DMS53 treated with DMSO at 0.1 percent for 48 hours (cell line): ENCODE results near the gene GTF2IRD2.
"Not testable (repeated sequence)": the region's sequence is repeated elsewhere in the genome, so short reads cannot be mapped to it uniquely, and the experiment has no call there.

Experiments
- DNase-seq: peaks from one replicate; lab custom pipeline; 2025; ENCODE audit not compliant: unreplicated experiment; lab: John Stamatoyannopoulos, UW

Gene GTF2IRD2

DNA sequence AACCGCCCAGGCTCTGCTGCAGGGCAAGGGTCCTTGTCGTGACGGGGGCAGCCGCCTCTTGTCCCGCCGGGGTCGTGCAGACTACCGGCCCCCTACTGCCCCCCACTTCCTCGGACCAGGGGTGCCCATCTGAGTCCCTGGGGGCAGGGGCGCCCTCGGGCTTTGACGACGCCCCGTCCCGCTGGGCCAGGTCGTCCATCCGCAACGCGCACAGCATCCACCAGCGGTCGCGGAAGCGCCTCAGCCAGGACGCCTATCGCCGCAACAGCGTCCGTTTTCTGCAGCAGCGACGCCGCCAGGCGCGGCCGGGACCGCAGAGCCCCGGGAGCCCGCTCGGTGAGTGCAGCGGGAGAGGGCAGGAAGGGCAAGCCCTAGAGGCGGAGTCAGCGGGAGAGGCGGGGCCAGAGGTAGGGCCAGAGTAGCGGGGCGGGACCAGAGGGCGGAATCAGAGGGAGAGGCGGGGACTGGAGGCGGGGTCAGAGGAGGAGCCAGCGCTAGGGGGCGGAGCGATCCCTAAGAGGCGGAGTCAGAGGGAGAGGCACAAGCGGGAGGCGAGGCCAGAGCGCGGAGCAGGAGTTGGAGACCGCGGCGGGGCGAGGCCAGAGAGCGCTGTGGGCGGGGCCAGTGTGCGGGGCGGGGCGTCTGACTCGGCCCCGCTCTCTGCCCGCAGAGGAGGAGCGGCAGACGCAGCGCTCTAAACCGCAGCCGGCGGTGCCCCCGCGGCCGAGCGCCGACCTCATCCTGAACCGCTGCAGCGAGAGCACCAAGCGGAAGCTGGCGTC lies 62.8 kb downstream of the GTF2IRD2 start:
- DNase-seq = peak; percentile 61

GRCh38 chr7:74783595-74783994 lies 67.8 kb downstream of the GTF2IRD2 start:
- DNase-seq = not testable (repeated sequence)

GRCh38 chr7:74781746-74782145 lies 69.7 kb downstream of the GTF2IRD2 start:
- DNase-seq = not testable (repeated sequence)

DNA sequence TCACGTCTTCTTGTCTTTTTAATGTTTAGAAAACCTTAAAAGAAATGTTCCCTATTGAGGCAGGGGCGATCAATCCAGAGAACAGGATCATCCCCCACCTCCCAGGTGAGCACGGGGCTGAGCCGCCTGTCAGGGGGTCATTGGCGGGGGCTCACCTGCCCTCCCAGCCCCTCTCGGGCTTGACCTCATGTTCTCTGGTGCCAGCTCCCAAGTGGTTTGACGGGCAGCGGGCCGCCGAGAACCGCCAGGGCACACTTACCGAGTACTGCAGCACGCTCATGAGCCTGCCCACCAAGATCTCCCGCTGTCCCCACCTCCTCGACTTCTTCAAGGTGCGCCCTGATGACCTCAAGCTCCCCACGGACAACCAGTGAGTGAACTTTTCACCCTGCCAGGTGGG lies 72.4 kb downstream of the GTF2IRD2 start:
- DNase-seq = not testable (repeated sequence)

- DNase-seq = not testable (repeated sequence)
Observed at GRCh38 chr7:74775111-74775510, 76.3 kb downstream of the GTF2IRD2 start.

GRCh38 chr7:74773760-74774750 lies 77.3 kb downstream of the GTF2IRD2 start, which contains the start of gene NCF1:
TSS of gene NCF1 (plus strand) at chr7:74774011. CDS start at chr7:74774032, 21 bp downstream.
- not testable (repeated sequence) for DNase-seq

- not testable (repeated sequence) for DNase-seq
Observed at GRCh38 chr7:74772093-74772492, 79.3 kb downstream of the GTF2IRD2 start.

DNA sequence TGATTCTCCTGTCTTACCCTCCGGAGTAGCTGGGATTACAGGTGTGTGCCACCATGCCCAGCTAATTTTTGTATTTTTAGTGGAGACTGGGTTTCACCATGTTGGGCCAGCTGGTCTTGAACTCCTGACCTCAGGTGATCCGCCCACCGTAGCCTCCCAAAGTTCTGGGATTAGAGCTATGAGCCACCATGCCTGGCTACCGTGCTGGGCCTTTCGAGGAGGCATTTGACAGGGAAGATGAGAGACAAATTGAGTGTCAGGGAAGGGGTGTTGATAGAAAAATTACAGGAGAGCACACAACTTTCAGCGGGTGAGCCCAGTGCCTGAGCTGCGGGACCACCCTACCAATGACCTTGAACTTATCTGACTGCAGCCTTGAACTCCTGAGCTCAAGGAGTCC lies 81.3 kb downstream of the GTF2IRD2 start:
- not testable (repeated sequence) for DNase-seq

DNA sequence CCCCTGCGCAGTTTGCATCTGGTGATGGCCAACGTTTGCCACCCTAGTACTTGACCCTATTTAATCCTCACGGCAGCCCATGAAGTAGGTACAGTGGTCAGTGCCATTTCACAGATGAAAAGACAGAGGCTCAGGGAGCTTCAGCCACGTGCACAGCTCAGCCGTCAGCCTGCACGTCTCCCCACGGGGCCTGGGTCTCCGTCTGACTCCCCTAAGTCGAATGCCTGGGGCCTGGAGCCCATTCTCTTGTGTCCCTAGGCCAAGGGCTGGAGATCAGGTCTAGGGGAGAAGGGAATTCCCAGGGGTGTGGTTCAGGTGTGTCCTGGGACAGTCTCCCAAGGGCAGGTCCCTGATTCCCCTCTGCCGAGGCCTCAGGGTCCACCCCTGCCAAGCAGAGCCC lies 84.4 kb downstream of the GTF2IRD2 start:
- DNase-seq = not testable (repeated sequence)

DNA sequence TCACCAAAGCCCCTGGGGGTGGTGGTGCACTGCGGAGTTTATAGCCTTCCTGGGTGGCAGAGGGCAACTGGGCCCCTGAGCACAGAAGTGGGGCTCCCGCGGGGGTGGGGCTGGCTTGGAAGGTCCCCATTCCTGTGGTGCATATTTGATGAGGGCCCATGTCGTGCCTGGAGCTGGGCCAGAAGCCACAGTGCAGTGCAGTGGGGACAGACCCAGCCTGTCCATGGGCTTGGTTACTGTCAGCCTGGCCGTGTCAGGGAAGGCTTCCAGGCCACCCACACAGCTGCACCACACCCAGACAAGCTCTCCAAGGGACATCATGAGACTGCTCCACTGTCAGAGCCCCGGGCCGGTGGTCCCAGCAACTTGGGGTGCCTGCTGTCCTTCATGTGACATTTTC lies 84.9 kb downstream of the GTF2IRD2 start:
- DNase-seq = not testable (repeated sequence)

GRCh38 chr7:74765205-74765918 lies 86.0 kb downstream of the GTF2IRD2 start:
- not testable (repeated sequence) for DNase-seq

DNA sequence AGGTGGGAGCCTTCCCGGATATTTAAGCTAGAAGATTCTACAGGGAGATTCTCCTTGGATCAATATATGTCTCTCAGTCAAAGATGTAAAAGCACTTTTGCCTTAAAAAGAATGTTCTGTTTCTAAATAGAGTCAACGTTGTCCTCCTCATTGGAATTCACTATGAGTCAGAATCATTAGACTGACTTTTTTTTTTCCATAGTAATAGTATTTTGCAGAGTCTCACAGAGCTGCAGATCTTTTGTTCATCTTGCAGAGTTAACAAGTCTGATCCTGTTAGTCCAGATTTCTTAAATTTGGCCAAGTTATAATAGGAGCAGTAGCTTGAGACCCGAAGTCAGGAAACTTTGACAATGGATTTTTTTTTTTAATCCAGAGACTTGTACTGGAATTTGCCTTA lies 92.4 kb downstream of the GTF2IRD2 start:
- DNase-seq = not testable (repeated sequence)

- not testable (repeated sequence) for DNase-seq
Observed at GRCh38 chr7:74758268-74758667, 93.1 kb downstream of the GTF2IRD2 start.

- not testable (repeated sequence) for DNase-seq
Observed at GRCh38 chr7:74756673-74757072, 94.7 kb downstream of the GTF2IRD2 start.

GRCh38 chr7:74753921-74754482 lies 97.4 kb downstream of the GTF2IRD2 start:
- DNase-seq = not testable (repeated sequence)
